Astrocyte (in vitro differentiated cells and primary cell): Measurements from ENCODE around the gene SRM.

Source experiments
- CTCF ChIP-seq: IDR thresholded peaks from 2 replicates; pipeline ENCODE4 v1.5.1; 2011; ENCODE audit warnings: low read depth, mild to moderate bottlenecking, inconsistent platforms, low read length, moderate library complexity; ENCODE audit not compliant: insufficient read depth
- EZH2 ChIP-seq: IDR thresholded peaks from 2 replicates; pipeline ENCODE4 v1.6.1; 2012; ENCODE audit warnings: mild to moderate bottlenecking, low read length, inconsistent platforms; ENCODE audit not compliant: insufficient read depth

- TF ChIP-seq CTCF (no peak), EZH2 (no peak)
Observed at GRCh38 chr1:11028018-11028417, 31.8 kb downstream of the SRM start.
